ENCODE data around the gene FBXO42.
A peak's percentile ranks its signal among the peaks of the same experiment; 100 is the strongest.
"Not testable (repeated sequence)": the region's sequence is repeated elsewhere in the genome, so short reads cannot be mapped to it uniquely, and the experiment has no call there.

The FBXO42 gene

DNA sequence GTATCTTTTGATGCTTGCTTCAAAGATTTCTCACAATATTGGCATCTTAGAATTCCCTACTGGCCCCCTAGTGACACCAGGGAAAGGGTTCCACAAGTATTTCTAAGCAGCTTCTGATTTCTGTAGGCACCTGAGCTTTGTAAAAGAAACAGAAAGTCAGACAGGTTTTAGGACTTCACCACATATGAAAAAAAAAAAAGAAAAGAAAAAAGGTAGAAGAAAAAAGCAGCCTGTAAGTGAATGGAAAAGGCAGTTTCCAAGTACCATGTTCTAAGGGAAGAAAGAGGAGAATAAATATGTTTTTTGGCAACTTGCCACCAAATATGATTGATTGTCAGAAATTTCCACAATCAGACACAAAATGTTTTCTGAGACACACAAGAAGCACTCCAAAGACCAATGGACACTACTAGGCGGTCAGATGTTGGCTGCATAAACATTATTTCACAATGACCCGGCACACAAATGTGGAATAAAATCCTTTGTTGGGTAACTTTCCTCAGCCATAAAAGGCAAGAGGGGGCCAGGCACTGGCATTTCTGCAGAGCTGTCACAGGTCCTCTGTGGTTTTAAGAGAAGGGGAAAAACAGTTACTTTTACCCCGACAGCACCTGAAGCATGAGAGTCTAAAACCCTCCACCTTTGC, 102.6 kb downstream of the FBXO42 start:
- H3K4me1 Mint-ChIP-seq (ENCODE audit: low read depth), result peaks cover 19% of the 10 kb centered on the region
- no peaks in the 10 kb centered on the region for H3K27me3 Mint-ChIP-seq
- no peaks in the 10 kb centered on the region for H3K9me3 Mint-ChIP-seq
- peaks cover 22% of the 10 kb centered on the region for H3K36me3 Mint-ChIP-seq (ENCODE audit: low read depth)
- H3K4me3 Mint-ChIP-seq, result no peak overlapping the region
- peak overlapping the region; percentile 78 for H3K27ac Mint-ChIP-seq

- Mint-ChIP-seq H3K4me1 (ENCODE audit: low read depth) (peaks cover 19% of the 10 kb centered on the region), H3K4me3 (no peak overlapping the region), H3K27me3 (no peaks in the 10 kb centered on the region), H3K27ac (peak overlapping the region; percentile 77), H3K9me3 (no peaks in the 10 kb centered on the region), H3K36me3 (ENCODE audit: low read depth) (peaks cover 22% of the 10 kb centered on the region)
Measured at GRCh38 chr1:16248603-16249516, 103.4 kb downstream of the FBXO42 start.

- no peak overlapping the region for H3K4me3 Mint-ChIP-seq
- H3K27me3 Mint-ChIP-seq, result no peaks in the 10 kb centered on the region
- H3K36me3 Mint-ChIP-seq (ENCODE audit: low read depth), result peaks cover 22% of the 10 kb centered on the region
- H3K9me3 Mint-ChIP-seq, result no peaks in the 10 kb centered on the region
- H3K27ac Mint-ChIP-seq, result no peak overlapping the region
- H3K4me1 Mint-ChIP-seq (ENCODE audit: low read depth), result peaks cover 19% of the 10 kb centered on the region
Measured at GRCh38 chr1:16248007-16248436, 104.3 kb downstream of the FBXO42 start.

- Mint-ChIP-seq H3K27ac (peak overlapping the region; percentile 80), H3K4me3 (no peak overlapping the region)
Measured at GRCh38 chr1:16247441-16247840, 104.8 kb downstream of the FBXO42 start.

GRCh38 chr1:16246961-16247360, 105.3 kb downstream of the FBXO42 start:
- H3K4me3 Mint-ChIP-seq, result no peak overlapping the region

More at GRCh38 chr1:16247441-16247840, 104.8 kb downstream of the FBXO42 start:
- peaks cover 22% of the 10 kb centered on the region for H3K36me3 Mint-ChIP-seq (ENCODE audit: low read depth)
- H3K9me3 Mint-ChIP-seq, result no peaks in the 10 kb centered on the region
- no peaks in the 10 kb centered on the region for H3K27me3 Mint-ChIP-seq
- peaks cover 19% of the 10 kb centered on the region for H3K4me1 Mint-ChIP-seq (ENCODE audit: low read depth)

GRCh38 chr1:16246239-16246638, 106.0 kb downstream of the FBXO42 start:
- not testable (repeated sequence) for H3K4me3 Mint-ChIP-seq, H3K9me3 Mint-ChIP-seq, H3K27ac Mint-ChIP-seq, H3K27me3 Mint-ChIP-seq
- Mint-ChIP-seq H3K36me3 (ENCODE audit: low read depth) (peaks cover 22% of the 10 kb centered on the region), H3K4me1 (ENCODE audit: low read depth) (peaks cover 19% of the 10 kb centered on the region)

More at GRCh38 chr1:16246961-16247360, 105.3 kb downstream of the FBXO42 start:
- Mint-ChIP-seq H3K4me1 (ENCODE audit: low read depth) (peaks cover 19% of the 10 kb centered on the region), H3K27me3 (no peaks in the 10 kb centered on the region), H3K27ac (no peak overlapping the region), H3K9me3 (no peaks in the 10 kb centered on the region), H3K36me3 (ENCODE audit: low read depth) (peaks cover 22% of the 10 kb centered on the region)

DNA sequence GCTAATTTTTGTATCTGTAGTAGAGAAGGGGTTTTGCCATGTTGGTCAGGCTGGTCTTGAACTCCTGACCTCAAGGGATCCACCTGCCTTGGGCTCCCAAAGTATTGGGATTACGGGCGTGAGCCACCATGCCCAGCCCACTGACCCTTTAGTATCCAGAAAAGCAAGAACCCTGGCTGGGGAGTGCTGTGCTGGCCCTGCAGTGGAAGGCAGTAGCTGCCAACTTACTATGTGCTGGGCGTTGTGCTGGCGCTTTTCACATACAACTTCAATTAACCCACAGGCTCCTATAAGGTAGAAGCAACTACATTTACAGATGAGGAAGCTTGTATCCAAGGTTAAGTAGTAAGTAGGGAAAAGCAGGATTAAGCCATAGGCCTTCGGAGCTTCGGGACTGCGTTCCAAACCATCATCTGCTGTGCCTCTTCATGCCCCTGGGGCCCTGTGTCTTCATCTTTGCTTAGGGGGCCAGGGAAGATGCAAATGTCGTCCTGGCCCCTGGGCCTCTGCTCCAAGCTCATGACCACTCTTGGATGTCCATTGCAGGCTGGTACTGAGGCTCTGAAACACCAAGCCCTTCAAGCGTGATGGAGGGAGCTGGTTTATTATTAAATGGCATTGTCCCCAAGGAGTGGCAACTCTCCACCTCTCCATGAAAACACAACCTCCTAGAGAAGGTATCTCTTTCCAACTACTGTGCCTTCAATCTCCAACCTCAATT, 106.6 kb downstream of the FBXO42 start:
- peaks cover 19% of the 10 kb centered on the region for H3K4me1 Mint-ChIP-seq (ENCODE audit: low read depth)
- no peak overlapping the region for H3K27ac Mint-ChIP-seq
- no peaks in the 10 kb centered on the region for H3K9me3 Mint-ChIP-seq
- H3K36me3 Mint-ChIP-seq (ENCODE audit: low read depth), result peaks cover 19% of the 10 kb centered on the region
- no peak overlapping the region for H3K4me3 Mint-ChIP-seq
- H3K27me3 Mint-ChIP-seq, result no peaks in the 10 kb centered on the region

GRCh38 chr1:16244650-16245285, 107.5 kb downstream of the FBXO42 start:
- Mint-ChIP-seq H3K36me3 (ENCODE audit: low read depth) (peaks cover 15% of the 10 kb centered on the region), H3K9me3 (no peaks in the 10 kb centered on the region), H3K27me3 (no peaks in the 10 kb centered on the region), H3K27ac (no peak overlapping the region), H3K4me1 (ENCODE audit: low read depth) (peaks cover 14% of the 10 kb centered on the region), H3K4me3 (no peak overlapping the region)

DNA sequence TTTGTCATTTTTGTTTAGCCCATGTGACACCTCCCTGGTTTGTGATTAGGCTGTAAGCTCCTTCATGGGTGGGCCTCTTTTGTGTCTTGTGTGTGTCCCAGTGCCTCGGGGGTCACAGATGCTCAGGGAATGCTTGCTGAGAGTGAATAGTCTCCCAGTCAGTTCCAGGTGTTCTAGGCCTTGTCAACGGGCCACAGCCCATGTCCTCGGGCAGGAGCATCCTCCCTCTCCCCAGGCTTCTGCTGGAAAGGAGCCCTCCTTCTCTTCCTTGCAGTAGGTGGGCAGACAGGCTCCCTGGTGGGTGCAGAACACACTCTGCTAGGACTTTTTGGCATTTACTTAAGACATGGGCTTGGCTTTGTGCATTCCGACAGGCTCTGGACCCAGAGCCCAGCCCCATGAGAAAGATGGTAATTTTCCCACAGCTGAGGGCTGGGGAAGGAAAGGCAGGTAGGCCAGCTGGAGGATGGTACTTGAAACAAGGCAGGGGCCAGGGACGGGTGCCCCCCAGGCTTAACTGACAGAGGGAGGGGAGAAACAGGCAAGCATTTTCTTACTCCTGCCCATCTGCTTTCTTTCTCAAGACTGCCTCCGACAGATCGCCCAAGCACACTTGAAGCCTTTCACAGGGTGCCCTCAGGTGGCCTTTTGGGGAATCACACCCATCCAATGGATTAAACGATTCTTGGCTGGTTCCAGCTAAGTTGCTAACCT, 108.2 kb downstream of the FBXO42 start:
- Mint-ChIP-seq H3K27ac (no peak overlapping the region), H3K36me3 (ENCODE audit: low read depth) (peaks cover 9% of the 10 kb centered on the region), H3K27me3 (no peaks in the 10 kb centered on the region), H3K9me3 (no peaks in the 10 kb centered on the region), H3K4me3 (no peak overlapping the region), H3K4me1 (ENCODE audit: low read depth) (peaks cover 7% of the 10 kb centered on the region)

GRCh38 chr1:16243215-16243610, 109.1 kb downstream of the FBXO42 start:
- Mint-ChIP-seq H3K27ac (no peak overlapping the region), H3K4me3 (no peak overlapping the region), H3K36me3 (ENCODE audit: low read depth) (peaks cover 7% of the 10 kb centered on the region), H3K9me3 (no peaks in the 10 kb centered on the region), H3K4me1 (ENCODE audit: low read depth) (no peaks in the 10 kb centered on the region), H3K27me3 (no peaks in the 10 kb centered on the region)

- Mint-ChIP-seq H3K9me3 (no peaks in the 10 kb centered on the region), H3K4me1 (ENCODE audit: low read depth) (peaks cover 3% of the 10 kb centered on the region), H3K27me3 (no peaks in the 10 kb centered on the region), H3K27ac (no peak overlapping the region), H3K4me3 (no peak overlapping the region), H3K36me3 (ENCODE audit: low read depth) (peaks cover 2% of the 10 kb centered on the region)
Measured at GRCh38 chr1:16242556-16243214, 109.6 kb downstream of the FBXO42 start.

DNA sequence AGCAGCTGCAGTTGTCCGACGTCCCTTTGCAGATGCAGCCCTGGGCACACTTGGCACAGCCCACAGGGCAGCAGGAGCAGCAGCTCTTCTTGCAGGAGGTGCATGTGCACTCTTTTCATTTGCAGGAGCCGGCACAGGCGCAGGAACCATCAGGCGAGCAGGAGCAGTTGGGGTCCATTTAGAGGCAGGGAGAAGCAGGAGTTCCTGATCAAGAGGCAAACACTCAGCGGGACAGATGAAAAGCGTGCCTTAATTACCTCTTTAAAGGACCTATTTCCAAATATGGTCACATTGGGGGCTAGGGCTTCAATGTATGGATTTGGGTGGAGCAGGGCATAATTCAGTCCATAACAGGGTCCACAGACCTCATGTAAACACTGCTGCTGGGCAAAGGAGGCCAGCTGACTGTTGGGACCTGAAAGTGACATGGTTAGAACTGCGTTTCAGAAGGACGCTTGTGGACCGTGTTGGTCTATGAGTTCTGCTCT, 111.0 kb downstream of the FBXO42 start:
- no peak overlapping the region for H3K4me3 Mint-ChIP-seq
- H3K27ac Mint-ChIP-seq, result no peak overlapping the region
- H3K36me3 Mint-ChIP-seq (ENCODE audit: low read depth), result no peaks in the 10 kb centered on the region
- no peaks in the 10 kb centered on the region for H3K27me3 Mint-ChIP-seq
- H3K4me1 Mint-ChIP-seq (ENCODE audit: low read depth), result peaks cover 17% of the 10 kb centered on the region
- no peaks in the 10 kb centered on the region for H3K9me3 Mint-ChIP-seq

- no peaks in the 10 kb centered on the region for H3K36me3 Mint-ChIP-seq (ENCODE audit: low read depth)
- no peak overlapping the region for H3K27ac Mint-ChIP-seq
- H3K27me3 Mint-ChIP-seq, result no peaks in the 10 kb centered on the region
- no peaks in the 10 kb centered on the region for H3K9me3 Mint-ChIP-seq
- H3K4me1 Mint-ChIP-seq (ENCODE audit: low read depth), result peaks cover 26% of the 10 kb centered on the region
- no peak overlapping the region for H3K4me3 Mint-ChIP-seq
Measured at GRCh38 chr1:16239972-16240491, 112.2 kb downstream of the FBXO42 start.
